OCI-LY7 (cell line): Measurements from ENCODE around the gene SLC24A4.

Experiments used
- CTCF ChIP-seq: fragments of 200-600 bp; sonication (generic); conservative IDR thresholded peaks from 2 replicates; pipeline ENCODE4 v1.5.1; 2014; ENCODE audit warnings: mild to moderate bottlenecking, antibody characterized with exemption, low read length, moderate library complexity, mixed read lengths
- EZH2phosphoT487 ChIP-seq: fragments of 200-600 bp; sonication (generic); IDR thresholded peaks from 2 replicates; pipeline ENCODE4 v1.6.1; 2018; ENCODE audit warnings: low read depth, borderline replicate concordance, mild to moderate bottlenecking, mixed run types, antibody characterized with exemption, low read length, moderate library complexity, mixed read lengths

- TF ChIP-seq CTCF = no peak
- TF ChIP-seq EZH2phosphoT487 = no peak
Measured at GRCh38 chr14:92523752-92524151, 200.8 kb downstream of the SLC24A4 start.
